Muscle layer of duodenum (tissue), 2 donors: ENCODE measurements around the gene TM4SF20.

Experiments
- H3K27ac ChIP-seq: one replicate; pipeline ENCODE4 v1.7.0; 2013; ENCODE audit warnings: mild to moderate bottlenecking, low read length
- H3K27me3 ChIP-seq: one replicate; pipeline ENCODE4 v1.7.0; 2013; ENCODE audit warnings: low read depth, mild to moderate bottlenecking, control low read depth, low read length
- H3K36me3 ChIP-seq, 2 donors: one replicate each; pipeline ENCODE4 v1.7.0; 2013; ENCODE audit warnings: low read length in 2 of 2, control low read depth in 1 of 2, mild to moderate bottlenecking in 1 of 2; ENCODE audit not compliant: insufficient read depth in 2 of 2, control insufficient read depth in 1 of 2
- H3K4me1 ChIP-seq, 2 donors: one replicate each; pipeline ENCODE4 v1.7.0; 2013; ENCODE audit warnings: low read length in 2 of 2, mild to moderate bottlenecking in 2 of 2, control low read depth in 1 of 2, moderate library complexity in 1 of 2; ENCODE audit not compliant: insufficient read depth in 2 of 2, control insufficient read depth in 1 of 2
- H3K4me3 ChIP-seq, 2 donors: one replicate each; pipeline ENCODE4 v1.7.0; 2013; ENCODE audit warnings: low read length in 2 of 2, low read depth in 1 of 2, mild to moderate bottlenecking in 1 of 2
- H3K9me3 ChIP-seq, 2 donors: one replicate each; pipeline ENCODE4 v1.7.0; 2013; ENCODE audit warnings: low read length in 2 of 2, control low read depth in 1 of 2, mild to moderate bottlenecking in 1 of 2; ENCODE audit not compliant: control insufficient read depth in 1 of 2
- donor health status: healthy.

TM4SF20 gene

GRCh38 chr2:227337442-227337841, 41.7 kb downstream of the TM4SF20 start:
- H3K4me3 ChIP-seq = no peak overlapping the region
- no peaks in the 10 kb centered on the region for H3K4me1 ChIP-seq
- peaks cover 24 to 34% of the 10 kb centered on the region in 2 donors for H3K36me3 ChIP-seq
- H3K27ac ChIP-seq = no peak overlapping the region
- no peaks in the 10 kb centered on the region for H3K9me3 ChIP-seq
- H3K27me3 ChIP-seq = no peaks in the 10 kb centered on the region

GRCh38 chr2:227335713-227336112, 43.4 kb downstream of the TM4SF20 start:
- Histone ChIP-seq H3K27ac (no peak overlapping the region), H3K4me3 (no peak overlapping the region), H3K27me3 (no peaks in the 10 kb centered on the region), H3K4me1 (no peaks in the 10 kb centered on the region), H3K36me3 (peaks cover 28 to 37% of the 10 kb centered on the region in 2 donors), H3K9me3 (no peaks in the 10 kb centered on the region)

- Histone ChIP-seq H3K9me3 (no peaks in the 10 kb centered on the region), H3K4me1 (peaks cover 3 to 18% of the 10 kb centered on the region in 2 donors), H3K27me3 (no peaks in the 10 kb centered on the region), H3K27ac (no peak overlapping the region), H3K36me3 (peaks cover 5 to 8% of the 10 kb centered on the region in 2 donors), H3K4me3 (peak overlapping the region in 1 of 2 donors; percentile 91)
Observed at GRCh38 chr2:227326783-227327182, 52.3 kb downstream of the TM4SF20 start.

- no peaks in the 10 kb centered on the region for H3K9me3 ChIP-seq
- peaks cover 3 to 18% of the 10 kb centered on the region in 2 donors for H3K4me1 ChIP-seq
- H3K4me3 ChIP-seq = peak overlapping the region; percentile 91 to 95
- peaks cover under 1 to 5% of the 10 kb centered on the region in 2 donors for H3K36me3 ChIP-seq
- H3K27ac ChIP-seq = peak overlapping the region; percentile 86
- H3K27me3 ChIP-seq = no peaks in the 10 kb centered on the region
Observed at GRCh38 chr2:227325839-227326195, 53.3 kb downstream of the TM4SF20 start.

GRCh38 chr2:227324995-227325838, 53.9 kb downstream of the TM4SF20 start, which contains the start of gene MFF:
MFF (plus strand) TSS chr2:227325251; CDS start chr2:227330666, 5,415 bp downstream.
- Histone ChIP-seq H3K27me3 (no peaks in the 10 kb centered on the region), H3K36me3 (no peaks in the 10 kb centered on the region), H3K4me3 (peak within 1 kb of the TSS; percentile 91 to 95), H3K9me3 (no peaks in the 10 kb centered on the region), H3K27ac (peak within 1 kb of the TSS; percentile 86), H3K4me1 (peaks cover 3 to 18% of the 10 kb centered on the region in 2 donors)

- Histone ChIP-seq H3K4me3 (peak overlapping the region; percentile 91 to 95), H3K36me3 (no peaks in the 10 kb centered on the region), H3K27ac (peak overlapping the region; percentile 86)
Observed at GRCh38 chr2:227324642-227324994, 54.5 kb downstream of the TM4SF20 start.

GRCh38 chr2:227323818-227324217, 55.3 kb downstream of the TM4SF20 start:
- Histone ChIP-seq H3K9me3 (no peaks in the 10 kb centered on the region), H3K4me3 (peak overlapping the region in 1 of 2 donors; percentile 95), H3K27ac (no peak overlapping the region), H3K36me3 (no peaks in the 10 kb centered on the region), H3K4me1 (peaks cover 3 to 18% of the 10 kb centered on the region in 2 donors), H3K27me3 (no peaks in the 10 kb centered on the region)

More at GRCh38 chr2:227324642-227324994, 54.5 kb downstream of the TM4SF20 start:
- Histone ChIP-seq H3K9me3 (no peaks in the 10 kb centered on the region), H3K27me3 (no peaks in the 10 kb centered on the region), H3K4me1 (peaks cover 3 to 18% of the 10 kb centered on the region in 2 donors)

- Histone ChIP-seq H3K9me3 (no peaks in the 10 kb centered on the region), H3K4me1 (peaks cover 2 to 18% of the 10 kb centered on the region in 2 donors), H3K27me3 (no peaks in the 10 kb centered on the region), H3K36me3 (no peaks in the 10 kb centered on the region), H3K4me3 (no peak overlapping the region), H3K27ac (no peak overlapping the region)
Observed at GRCh38 chr2:227322530-227323205, 56.4 kb downstream of the TM4SF20 start.

- Histone ChIP-seq H3K9me3 (no peaks in the 10 kb centered on the region), H3K27ac (no peak overlapping the region), H3K36me3 (no peaks in the 10 kb centered on the region), H3K4me3 (no peak overlapping the region), H3K27me3 (no peaks in the 10 kb centered on the region), H3K4me1 (peaks cover 0 to 5% of the 10 kb centered on the region in 2 donors)
Observed at GRCh38 chr2:227320305-227321094, 58.6 kb downstream of the TM4SF20 start.

- H3K4me1 ChIP-seq = no peaks in the 10 kb centered on the region
- H3K36me3 ChIP-seq = no peaks in the 10 kb centered on the region
- no peaks in the 10 kb centered on the region for H3K9me3 ChIP-seq
- H3K27ac ChIP-seq = no peak overlapping the region
- H3K4me3 ChIP-seq = no peak overlapping the region
- no peaks in the 10 kb centered on the region for H3K27me3 ChIP-seq
Observed at GRCh38 chr2:227317834-227318233, 61.3 kb downstream of the TM4SF20 start.

- H3K36me3 ChIP-seq = no peaks in the 10 kb centered on the region
- H3K27ac ChIP-seq = no peak overlapping the region
- no peaks in the 10 kb centered on the region for H3K9me3 ChIP-seq
- H3K27me3 ChIP-seq = no peaks in the 10 kb centered on the region
- no peak overlapping the region for H3K4me3 ChIP-seq
- no peaks in the 10 kb centered on the region for H3K4me1 ChIP-seq
Observed at GRCh38 chr2:227313310-227313709, 65.8 kb downstream of the TM4SF20 start.
